ENCODE results near the gene SLFN14.
"Not testable (repeated sequence)": the region's sequence is repeated elsewhere in the genome, so short reads cannot be mapped to it uniquely, and the experiment has no call there.

Gene SLFN14

GRCh38 chr17:35521654-35522256, 38.9 kb downstream of the SLFN14 start:
- not testable (repeated sequence) for DNase-seq (ENCODE audit: low spot score)

- DNase-seq (ENCODE audit: low spot score) = no peak
Observed at GRCh38 chr17:35521150-35521549, 39.5 kb downstream of the SLFN14 start.

GRCh38 chr17:35519906-35520442, 40.6 kb downstream of the SLFN14 start:
- no peak for DNase-seq (ENCODE audit: low spot score)

GRCh38 chr17:35519439-35519838, 41.2 kb downstream of the SLFN14 start:
- no peak for DNase-seq (ENCODE audit: low spot score)

GRCh38 chr17:35518431-35518830, 42.2 kb downstream of the SLFN14 start:
- not testable (repeated sequence) for DNase-seq (ENCODE audit: low spot score)

GRCh38 chr17:35515027-35515426, 45.6 kb downstream of the SLFN14 start:
- DNase-seq (ENCODE audit: low spot score) = no peak

- no peak for DNase-seq (ENCODE audit: low spot score)
Observed at GRCh38 chr17:35514564-35514963, 46.1 kb downstream of the SLFN14 start.
